Measurements from ENCODE around the gene ZCCHC3. TPM values are rescaled to one million over a fixed set of nuclear protein-coding genes. Genes with fewer than 3 reads are reported as not detected.

The ZCCHC3 gene
- total and polyA plus RNA-seq, 4 donors: 2.4 to 22.1 (median 5.6) TPM

- WGBS: 89% methylated on average over 8 of the region's 8 CpGs
- no peaks in the 10 kb centered on the region for H3K9me3 ChIP-seq (ENCODE audit: control insufficient read depth in 4 of 4, low read length in 3 of 4)
- H3K4me1 ChIP-seq (ENCODE audit: control insufficient read depth in 4 of 4, insufficient read depth in 4 of 4, low read length in 3 of 4): no peaks in the 10 kb centered on the region
- H3K27ac ChIP-seq (ENCODE audit: low read depth in 1 of 2, low read length in 2 of 2): no peak overlapping the region
- no peak for TF ChIP-seq REST (IDR thresholded peaks at IDR 0.05)
- no peak for TF ChIP-seq SP1 (IDR thresholded peaks at IDR 0.05)
- TF ChIP-seq YY1 (IDR thresholded peaks at IDR 0.05): no peak
- no peak for TF ChIP-seq ATF3 (IDR thresholded peaks at IDR 0.05)
- no peak for TF ChIP-seq FOXA1 (IDR thresholded peaks at IDR 0.05)
- no peak for TF ChIP-seq FOXA2 (IDR thresholded peaks at IDR 0.05)
- TF ChIP-seq TAF1 (conservative IDR thresholded peaks at IDR 0.05): no peak
- TF ChIP-seq ZBTB33 (IDR thresholded peaks at IDR 0.05): no peak
- no peak for TF ChIP-seq MAX (IDR thresholded peaks at IDR 0.05)
- TF ChIP-seq NR2F2 (IDR thresholded peaks at IDR 0.05): no peak
- no peak for TF ChIP-seq JUND (IDR thresholded peaks at IDR 0.05)
- no peak for TF ChIP-seq EGR1 (IDR thresholded peaks at IDR 0.05; ENCODE audit: low read depth in 2 of 2)
- no peak for TF ChIP-seq GABPA (IDR thresholded peaks at IDR 0.05 in 1 of 2, conservative IDR thresholded peaks at IDR 0.05 in 1 of 2)
- no peak for TF ChIP-seq RXRA (IDR thresholded peaks at IDR 0.05)
- no peaks in the 10 kb centered on the region for H3K36me3 ChIP-seq (ENCODE audit: control insufficient read depth in 4 of 4, insufficient read depth in 3 of 4, low read depth in 1 of 4, low read length in 3 of 4)
- DNase-seq (ENCODE audit: low spot score): no peak
- H3K4me3 ChIP-seq (ENCODE audit: low read depth in 1 of 3, low read length in 3 of 3): no peak overlapping the region
- H3K9ac ChIP-seq (ENCODE audit: low read depth in 1 of 2, low read length in 2 of 2): no peak overlapping the region
- no peaks in the 10 kb centered on the region for H3K27me3 ChIP-seq (ENCODE audit: control insufficient read depth in 4 of 4, insufficient read depth in 4 of 4, low read length in 3 of 4)
These were observed 14.7 kb downstream of the ZCCHC3 start for GRCh38 chr20:312067-312466.

- H3K9me3 ChIP-seq (ENCODE audit: control insufficient read depth in 4 of 4, low read length in 3 of 4): no peaks in the 10 kb centered on the region
- 57% methylated on average over 1 of the region's 1 CpG for whole genome bisulfite sequencing
- DNase-seq (ENCODE audit: low spot score): no peak
- no peaks in the 10 kb centered on the region for H3K27me3 ChIP-seq (ENCODE audit: control insufficient read depth in 4 of 4, insufficient read depth in 4 of 4, low read length in 3 of 4)
- H3K4me1 ChIP-seq (ENCODE audit: control insufficient read depth in 4 of 4, insufficient read depth in 4 of 4, low read length in 3 of 4): no peaks in the 10 kb centered on the region
- no peak overlapping the region for H3K4me3 ChIP-seq (ENCODE audit: low read depth in 1 of 3, low read length in 3 of 3)
- TF ChIP-seq GABPA (IDR thresholded peaks at IDR 0.05 in 1 of 2, conservative IDR thresholded peaks at IDR 0.05 in 1 of 2) (no peak), MAX (IDR thresholded peaks at IDR 0.05) (no peak), YY1 (IDR thresholded peaks at IDR 0.05) (no peak)
- no peak overlapping the region for H3K27ac ChIP-seq (ENCODE audit: low read depth in 1 of 2, low read length in 2 of 2)
- H3K36me3 ChIP-seq (ENCODE audit: control insufficient read depth in 4 of 4, insufficient read depth in 3 of 4, low read depth in 1 of 4, low read length in 3 of 4): no peaks in the 10 kb centered on the region
- no peak overlapping the region for H3K9ac ChIP-seq (ENCODE audit: low read depth in 1 of 2, low read length in 2 of 2)
These were observed 15.5 kb downstream of the ZCCHC3 start for GRCh38 chr20:312866-313265.

Measured in liver (tissue), 9 donors.